Lung (tissue), 12 donors: ENCODE data around the gene KLHL30. TPM values are rescaled to one million over a fixed set of nuclear protein-coding genes. Genes with fewer than 3 reads are reported as not detected.

Experiments
- ATAC-seq: fragments of 200-7000 bp; cut with Tn5 transposase; one replicate; pipeline ENCODE4 v1.9.1; 2020; ENCODE audit warnings: moderate number of reproducible peaks; ENCODE audit not compliant: insufficient read depth, low FRiP score
- DNase-seq, 3 donors: peaks; one replicate each; pipeline ENCODE4 v3.0.0-alpha.2; 2013 to 2017
- H3K27ac ChIP-seq, 2 donors: one replicate each; pipeline ENCODE4 v1.5.1; 2013; ENCODE audit warnings: mild to moderate bottlenecking in 2 of 2, moderate library complexity in 2 of 2, control low read depth in 1 of 2, inconsistent platforms in 1 of 2, low read depth in 1 of 2, low read length in 1 of 2
- H3K27me3 ChIP-seq, 3 donors: one replicate each; pipeline ENCODE4 v1.5.1; 2013; ENCODE audit warnings: low read length in 2 of 3; ENCODE audit not compliant: control insufficient read depth in 3 of 3, insufficient read depth in 3 of 3
- H3K36me3 ChIP-seq, 4 donors: one replicate each; pipeline ENCODE4 v1.5.1; 2013; ENCODE audit warnings: low read length in 4 of 4, mild to moderate bottlenecking in 1 of 4, moderate library complexity in 1 of 4; ENCODE audit not compliant: control insufficient read depth in 4 of 4, insufficient read depth in 4 of 4
- H3K4me1 ChIP-seq, 5 donors: one replicate each; pipeline ENCODE4 v1.5.1; 2013; ENCODE audit warnings: low read length in 5 of 5, mild to moderate bottlenecking in 2 of 5, moderate library complexity in 1 of 5; ENCODE audit not compliant: control insufficient read depth in 5 of 5, insufficient read depth in 5 of 5
- H3K4me3 ChIP-seq: one replicate; pipeline ENCODE4 v1.5.1; 2013; ENCODE audit warnings: mild to moderate bottlenecking, control low read depth, moderate library complexity
- H3K9ac ChIP-seq, 2 donors: one replicate each; pipeline ENCODE4 v1.5.1; 2013; ENCODE audit warnings: low read length in 2 of 2, control low read depth in 1 of 2; ENCODE audit not compliant: insufficient read depth in 1 of 2
- H3K9me3 ChIP-seq, 4 donors: one replicate each; pipeline ENCODE4 v1.5.1; 2013; ENCODE audit warnings: low read length in 3 of 4, mild to moderate bottlenecking in 1 of 4, moderate library complexity in 1 of 4; ENCODE audit not compliant: control insufficient read depth in 4 of 4, insufficient read depth in 3 of 4
- WGBS, 2 donors: extraction: QIAGEN DNeasy Blood & Tissue Kit; methylation state at CpG; one replicate each; pipeline ENCODE4 v1.1.7; 2013; 5-methylcytosine and 5-hydroxymethylcytosine counted together
- polyA plus RNA-seq, 2 donors: library from polyadenylated mRNA; stranded (reverse); fragments of 200-250 nt; gene quantifications; one replicate each; pipeline ENCODE4 v1.2.1, GENCODE V29; 2013
- total RNA-seq, 2 donors: library from RNA; depleted of rRNA in 1 of 2; stranded (reverse); fragments of >200 nt in 1 of 2; gene quantifications; one replicate each; pipeline ENCODE4 v1.2.1, GENCODE V29; 2014 to 2021
- TF ChIP-seq, protein P1 (sequence below): IDR thresholded peaks from 2 replicates; pipeline ENCODE4 v1.5.1; 2012; ENCODE audit warnings: mild to moderate bottlenecking; ENCODE audit errors: control extremely low read depth, extremely low read depth
- donor health status: control.
- donor health status: control.
- donor health status: Bipolar disorder and iron deficiency.
- donor health status: healthy.
- donor health status: DM: yes; HTN: yes; CAD: no.

Gene KLHL30
- total and polyA plus RNA-seq, 4 donors = 0.18 to 2.1 (median 0.39) TPM

DNA sequence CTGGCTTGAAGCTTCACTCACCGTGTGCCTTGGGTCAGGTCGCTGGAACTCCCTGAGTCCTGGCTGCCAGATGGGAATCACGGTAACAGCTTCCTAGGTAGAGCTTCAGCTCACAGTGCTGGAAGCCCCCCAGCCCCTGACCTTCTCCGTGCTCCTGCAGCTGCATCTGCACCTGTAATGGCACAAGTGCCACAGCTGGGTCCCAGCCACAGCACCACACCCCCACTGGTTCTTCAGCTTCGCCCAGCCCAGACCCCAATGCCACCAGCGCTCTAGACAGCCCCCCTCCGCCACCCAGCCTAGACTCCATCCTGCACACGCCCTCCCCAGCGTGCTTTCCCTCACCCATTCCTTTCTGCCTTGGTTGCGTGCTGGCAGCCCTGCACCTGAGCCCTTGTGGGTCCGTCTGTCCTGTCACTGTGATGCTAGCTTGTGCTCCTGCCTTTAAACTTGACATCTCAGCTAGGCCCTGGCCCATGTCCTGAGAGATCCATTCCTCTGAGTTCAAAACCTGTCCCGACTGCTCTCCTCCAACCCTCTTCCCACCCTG lies 45.9 kb upstream of the KLHL30 start:
- H3K9ac ChIP-seq = no peak overlapping the region
- peaks cover 0 to 10% (median 1%) of the 10 kb centered on the region in 4 donors for H3K36me3 ChIP-seq
- H3K27ac ChIP-seq = no peak overlapping the region
- no peaks in the 10 kb centered on the region for H3K27me3 ChIP-seq
- DNase-seq = no peak
- no peaks in the 10 kb centered on the region for H3K4me1 ChIP-seq
- WGBS, 2 donors = 95 to 96% methylated on average over 12 of the region's 12 CpGs
- H3K4me3 ChIP-seq = no peak overlapping the region
- no peaks in the 10 kb centered on the region for H3K9me3 ChIP-seq
- no peak for ATAC-seq
- TF ChIP-seq, protein P1, sequence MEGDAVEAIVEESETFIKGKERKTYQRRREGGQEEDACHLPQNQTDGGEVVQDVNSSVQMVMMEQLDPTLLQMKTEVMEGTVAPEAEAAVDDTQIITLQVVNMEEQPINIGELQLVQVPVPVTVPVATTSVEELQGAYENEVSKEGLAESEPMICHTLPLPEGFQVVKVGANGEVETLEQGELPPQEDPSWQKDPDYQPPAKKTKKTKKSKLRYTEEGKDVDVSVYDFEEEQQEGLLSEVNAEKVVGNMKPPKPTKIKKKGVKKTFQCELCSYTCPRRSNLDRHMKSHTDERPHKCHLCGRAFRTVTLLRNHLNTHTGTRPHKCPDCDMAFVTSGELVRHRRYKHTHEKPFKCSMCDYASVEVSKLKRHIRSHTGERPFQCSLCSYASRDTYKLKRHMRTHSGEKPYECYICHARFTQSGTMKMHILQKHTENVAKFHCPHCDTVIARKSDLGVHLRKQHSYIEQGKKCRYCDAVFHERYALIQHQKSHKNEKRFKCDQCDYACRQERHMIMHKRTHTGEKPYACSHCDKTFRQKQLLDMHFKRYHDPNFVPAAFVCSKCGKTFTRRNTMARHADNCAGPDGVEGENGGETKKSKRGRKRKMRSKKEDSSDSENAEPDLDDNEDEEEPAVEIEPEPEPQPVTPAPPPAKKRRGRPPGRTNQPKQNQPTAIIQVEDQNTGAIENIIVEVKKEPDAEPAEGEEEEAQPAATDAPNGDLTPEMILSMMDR = no peak

DNA sequence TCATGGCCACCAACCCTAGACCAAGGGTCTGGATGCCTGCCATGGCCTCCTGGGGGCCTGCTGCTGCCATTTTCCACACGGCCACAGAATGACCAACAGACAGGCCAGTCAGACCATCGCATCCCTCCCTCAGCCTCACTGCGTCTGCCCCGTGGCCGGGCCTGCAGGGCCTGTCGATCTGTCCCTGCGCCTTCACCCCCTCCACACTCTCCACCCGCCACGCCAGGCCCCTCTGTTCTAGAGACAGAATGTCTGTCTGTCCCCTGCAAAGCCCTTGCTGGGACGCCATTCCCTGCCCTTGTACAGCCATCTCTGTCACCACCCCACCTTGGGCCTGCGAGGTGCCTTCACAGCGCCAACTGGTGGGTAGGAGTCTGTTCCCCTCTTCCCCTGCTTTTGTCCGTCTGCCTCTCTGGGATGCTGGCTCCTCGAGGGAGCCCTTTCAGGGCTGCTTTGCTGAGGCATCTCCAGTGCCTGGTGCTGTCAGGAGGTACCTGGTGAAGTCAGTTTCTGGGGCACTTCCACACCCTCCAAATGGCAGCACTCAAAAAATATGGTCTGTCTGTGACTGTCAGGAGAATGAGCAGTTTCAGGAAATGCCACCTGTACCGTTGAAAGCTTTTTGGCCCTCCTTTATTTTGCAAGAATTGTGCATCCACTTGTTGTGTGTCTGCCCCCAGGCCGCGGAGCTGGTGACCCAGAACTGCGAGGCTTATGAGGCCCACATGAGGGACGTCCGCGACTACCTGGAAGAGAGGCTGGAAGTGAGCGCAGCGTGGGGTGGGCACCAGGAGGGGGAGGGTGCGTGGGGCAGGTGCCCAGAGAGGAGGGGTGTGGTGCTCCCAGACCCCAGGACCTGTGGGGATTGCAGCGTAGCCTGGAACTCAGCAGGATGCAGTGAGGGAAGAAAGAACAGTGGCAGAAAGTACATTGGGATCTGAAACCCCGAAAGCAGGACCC lies 45.0 kb upstream of the KLHL30 start:
- H3K27ac ChIP-seq = no peak overlapping the region
- H3K4me3 ChIP-seq = no peak overlapping the region
- TF ChIP-seq, protein P1 = no peak
- H3K9me3 ChIP-seq = no peaks in the 10 kb centered on the region
- H3K36me3 ChIP-seq = peaks cover 0 to 8% (median under 1%) of the 10 kb centered on the region in 4 donors
- DNase-seq (no peak), ATAC-seq (no peak)
- H3K4me1 ChIP-seq = no peaks in the 10 kb centered on the region
- H3K9ac ChIP-seq = no peak overlapping the region
- H3K27me3 ChIP-seq = no peaks in the 10 kb centered on the region
- 88 to 92% methylated on average over 26 of the region's 26 CpGs for WGBS, 2 donors

DNA sequence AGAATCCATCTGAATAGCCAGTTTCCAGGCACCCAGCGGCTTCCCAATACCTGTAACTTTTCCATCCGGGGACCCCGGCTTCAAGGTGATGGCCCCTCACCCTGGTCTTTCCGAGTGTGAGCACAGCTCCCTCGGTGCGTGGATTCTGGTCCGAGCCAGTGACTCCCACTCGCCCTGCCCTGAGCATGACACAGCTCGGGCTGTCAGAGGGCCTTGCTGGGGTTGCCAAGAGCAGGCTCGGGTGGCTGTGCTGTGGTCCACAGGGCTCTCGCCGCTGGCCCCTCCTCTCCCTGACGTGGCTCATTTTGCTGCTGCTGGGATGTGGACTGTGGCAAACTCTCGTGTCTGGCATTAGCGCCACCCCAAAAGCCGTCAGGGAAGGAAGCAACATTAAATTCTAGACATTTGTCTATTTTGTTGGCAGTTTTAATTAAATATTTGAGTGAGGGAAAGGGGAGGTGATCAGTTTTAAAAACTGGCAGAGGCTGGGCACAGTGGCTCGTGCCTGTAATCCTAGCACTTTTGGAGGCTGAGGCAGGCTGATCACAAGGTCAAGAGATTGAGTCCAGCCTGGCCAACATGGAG lies 43.9 kb upstream of the KLHL30 start:
- TF ChIP-seq, protein P1 = no peak
- H3K9ac ChIP-seq = no peak overlapping the region
- ATAC-seq (no peak), DNase-seq (no peak)
- H3K4me3 ChIP-seq = no peak overlapping the region
- H3K9me3 ChIP-seq = no peaks in the 10 kb centered on the region
- peaks cover 0 to 8% (median 0%) of the 10 kb centered on the region in 4 donors for H3K36me3 ChIP-seq
- H3K27ac ChIP-seq = no peak overlapping the region
- 94 to 95% methylated on average over 17 of the region's 17 CpGs for WGBS, 2 donors
- H3K27me3 ChIP-seq = no peaks in the 10 kb centered on the region
- peaks cover 0 to 3% (median 0%) of the 10 kb centered on the region in 5 donors for H3K4me1 ChIP-seq
